Tongue (tissue), 2 donors: Measurements from ENCODE around the gene ABCD4. TPM values are rescaled to one million over a fixed set of nuclear protein-coding genes. Genes with fewer than 3 reads are reported as not detected.
"Not testable (repeated sequence)": the region's sequence is repeated elsewhere in the genome, so short reads cannot be mapped to it uniquely, and the experiment has no call there.

Experiments
- DNase-seq: peaks from one replicate; pipeline ENCODE4 v3.0.0-alpha.2; 2015
- total RNA-seq: library from RNA; depleted of rRNA; stranded (reverse); fragments of >200 nt; gene quantifications from one replicate; pipeline ENCODE4 v1.2.3, GENCODE V29; 2014

ABCD4 gene
- 29.0 TPM for total RNA-seq

- DNase-seq, result peak; percentile 96
Measured at GRCh38 chr14:74302634-74303569, at the start of gene ABCD4. Gene ABCD4 (minus strand): TSS chr14:74302934. CDS start chr14:74302912, 22 bp downstream.

DNA sequence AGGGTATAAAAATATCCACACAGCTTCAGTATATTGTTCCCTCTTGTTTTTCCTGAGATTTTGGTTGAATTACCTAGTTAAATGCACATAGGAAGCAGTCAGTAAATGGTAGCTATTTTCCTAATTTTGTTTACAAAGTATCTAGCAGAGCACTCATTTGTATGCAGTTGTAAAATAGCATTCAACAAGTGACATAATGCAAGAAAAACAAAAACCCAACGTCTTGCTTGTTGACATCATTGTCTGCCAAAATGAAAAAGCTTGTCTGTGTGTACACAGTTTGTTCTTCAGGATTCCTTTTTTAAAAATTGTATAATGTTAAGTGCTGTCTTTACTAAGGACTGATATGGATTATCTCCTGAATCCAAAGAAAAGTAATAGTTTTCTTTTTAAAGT, 48.2 kb upstream of the ABCD4 start:
- no peak for DNase-seq

GRCh38 chr14:74350211-74350927, 47.6 kb upstream of the ABCD4 start:
- DNase-seq, result no peak

GRCh38 chr14:74349757-74350156, 47.0 kb upstream of the ABCD4 start:
- no peak for DNase-seq

GRCh38 chr14:74348735-74349463, 46.2 kb upstream of the ABCD4 start:
- no peak for DNase-seq

DNA sequence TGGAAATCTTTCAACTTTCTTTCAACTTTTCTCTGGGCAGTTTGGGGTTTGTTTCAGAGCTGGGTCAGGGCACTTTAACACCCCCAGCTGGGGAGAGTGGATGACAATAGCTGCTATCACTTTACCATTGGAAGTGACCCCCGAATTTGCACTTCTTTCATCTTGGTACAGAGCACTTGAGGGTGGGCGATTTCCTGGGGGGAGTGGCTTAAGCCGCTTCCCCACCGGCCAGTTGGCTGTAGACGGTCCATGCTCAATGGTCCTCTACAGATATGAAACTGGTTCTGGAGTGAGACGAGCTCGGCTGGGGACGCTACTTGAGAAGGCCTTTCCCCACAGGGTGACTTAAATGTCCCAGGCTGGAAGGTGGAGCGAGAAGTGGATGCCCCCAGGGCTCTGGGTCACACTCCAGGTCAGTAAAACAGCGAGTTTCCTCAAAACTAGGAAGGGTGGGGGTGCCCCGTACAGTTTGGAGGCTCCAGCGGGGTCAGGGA, 45.6 kb upstream of the ABCD4 start, which contains the start of gene VRTN:
TSS of gene VRTN (plus strand) at position 231 of the 494 bp plus-strand sequence. CDS start 8,313 bp downstream, outside the sequence.
- DNase-seq, result no peak

DNA sequence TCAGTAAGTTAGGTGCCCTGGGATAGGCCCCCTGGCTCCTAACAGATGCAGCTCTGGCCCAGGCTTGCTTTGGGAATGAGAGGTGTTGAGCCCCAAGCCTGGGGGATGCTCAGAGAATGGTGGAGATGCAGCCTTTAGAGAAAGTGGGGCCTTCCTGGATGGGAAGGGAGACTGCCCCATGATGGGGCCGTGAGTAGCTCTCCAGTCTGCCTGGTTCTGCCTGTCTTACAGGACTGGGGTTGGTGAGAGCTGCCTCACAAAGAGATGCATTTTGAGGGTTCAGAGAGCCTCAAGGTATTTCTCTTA, 45.0 kb upstream of the ABCD4 start:
- DNase-seq, result no peak

- no peak for DNase-seq
Measured at GRCh38 chr14:74347097-74347794, 44.5 kb upstream of the ABCD4 start.

DNA sequence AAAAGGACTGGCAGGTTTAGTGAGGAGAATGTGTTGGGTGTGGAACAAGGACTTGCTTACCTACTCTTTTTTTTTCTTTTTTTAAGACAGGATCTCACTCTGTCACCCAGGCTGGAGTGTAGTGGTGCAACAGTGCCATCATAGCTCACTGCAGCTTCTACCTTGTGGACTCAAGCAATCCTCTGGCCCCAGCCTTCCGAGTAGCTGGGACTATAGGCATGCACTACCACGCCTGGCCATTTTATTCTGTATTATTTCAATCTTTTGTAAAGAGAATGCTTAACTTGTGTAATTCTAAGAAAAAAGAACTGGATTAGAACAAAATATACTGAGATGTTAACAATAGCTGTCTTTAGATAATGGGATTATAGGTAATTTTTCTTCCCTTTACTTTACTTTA, 43.6 kb upstream of the ABCD4 start:
- DNase-seq, result no peak

DNA sequence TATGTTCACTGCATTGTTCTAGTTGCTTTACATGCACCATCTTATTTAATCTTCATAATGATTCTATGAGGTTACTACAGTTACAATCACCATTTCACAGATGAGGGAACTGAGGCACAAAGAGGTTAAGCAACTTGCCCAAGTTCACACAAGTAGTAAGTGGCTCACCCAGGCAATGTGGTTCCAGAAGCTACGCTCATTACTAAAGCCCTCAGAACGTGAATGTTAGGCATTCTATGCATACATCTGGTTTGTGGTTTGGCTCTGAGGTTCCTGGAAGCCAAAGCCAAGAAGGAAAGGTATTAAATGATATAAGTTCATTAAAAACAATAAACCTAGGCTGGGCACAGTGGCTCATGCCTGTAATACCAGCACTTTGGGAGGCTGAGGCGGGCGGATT, 31.2 kb upstream of the ABCD4 start:
- DNase-seq, result no peak

DNA sequence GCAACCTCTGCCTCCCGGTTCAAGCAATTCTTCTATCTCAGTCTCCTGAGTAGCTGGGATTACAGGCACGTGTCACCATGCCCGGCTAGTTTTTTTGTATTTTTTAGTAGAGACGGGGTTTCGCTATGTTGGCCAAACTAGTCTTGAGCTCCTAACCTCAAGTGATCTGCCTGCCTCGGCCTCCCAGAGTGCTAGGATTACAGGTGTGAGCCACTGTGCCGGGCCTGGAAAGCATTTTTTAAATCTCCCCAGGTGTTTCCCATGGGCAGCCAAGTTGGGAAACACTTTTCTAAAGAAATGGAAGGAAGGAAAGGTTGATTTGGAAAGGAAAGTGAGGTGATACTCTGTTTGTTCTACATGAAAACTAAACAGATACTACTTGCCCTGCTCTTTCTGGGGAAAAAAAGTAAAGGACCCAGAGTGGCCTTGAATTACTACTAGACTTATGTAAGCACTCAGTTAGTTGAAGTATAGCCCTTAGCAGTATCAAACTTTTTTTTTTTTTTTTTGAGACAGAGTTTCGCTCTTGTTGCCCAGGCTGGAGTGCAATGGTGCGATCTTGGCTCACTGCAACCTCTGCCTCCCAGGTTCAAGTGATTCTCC, 27.3 kb upstream of the ABCD4 start:
- not testable (repeated sequence) for DNase-seq

- DNase-seq, result peak; percentile 83
Measured at GRCh38 chr14:74326369-74327152, 23.8 kb upstream of the ABCD4 start.

GRCh38 chr14:74325446-74325845, 22.7 kb upstream of the ABCD4 start:
- no peak for DNase-seq

- DNase-seq, result peak; percentile 50
Measured at GRCh38 chr14:74324931-74325361, 22.2 kb upstream of the ABCD4 start.

- no peak for DNase-seq
Measured at GRCh38 chr14:74314576-74314975, 11.8 kb upstream of the ABCD4 start.

DNA sequence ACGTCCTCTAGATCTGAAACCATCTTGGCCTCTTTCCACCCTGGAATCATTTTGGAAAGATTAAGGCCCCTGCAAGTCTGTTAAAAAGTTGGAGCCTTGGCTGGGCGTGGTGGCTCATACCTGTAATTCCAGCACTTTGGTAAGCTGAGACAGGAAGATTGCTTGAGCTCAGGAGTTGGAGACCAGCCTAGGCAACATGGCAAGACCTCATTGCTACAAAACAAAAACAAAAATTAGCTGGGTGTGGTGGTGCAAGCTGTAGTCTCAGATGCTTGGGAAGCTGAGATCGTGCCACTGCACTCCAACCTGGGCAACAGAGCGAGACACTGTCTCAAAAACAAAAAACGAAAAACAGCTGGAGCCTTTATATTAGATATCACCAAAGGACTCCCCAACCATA, 10.9 kb upstream of the ABCD4 start:
- DNase-seq, result no peak

DNA sequence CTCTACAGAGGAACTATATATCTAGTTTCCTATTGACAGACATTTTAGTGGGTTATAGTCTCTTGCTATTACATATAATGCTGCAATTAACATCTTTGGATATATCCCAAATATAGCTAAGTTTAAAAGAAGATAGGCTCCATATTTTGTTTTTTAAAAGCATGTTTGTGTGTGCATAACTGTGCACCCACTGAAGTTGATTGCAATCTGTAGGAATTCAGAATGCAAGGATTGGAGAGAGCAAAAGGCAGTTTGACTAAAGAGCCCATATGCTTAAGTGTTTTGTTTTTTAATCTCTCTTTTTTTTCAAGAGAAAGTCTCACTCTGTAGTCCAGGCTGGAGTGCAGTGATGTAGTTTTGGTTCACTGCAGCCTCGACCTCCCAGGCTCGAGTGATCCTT, 9.4 kb upstream of the ABCD4 start:
- no peak for DNase-seq

GRCh38 chr14:74309125-74310022, 6.6 kb upstream of the ABCD4 start:
- DNase-seq, result no peak

- DNase-seq, result no peak
Measured at GRCh38 chr14:74308695-74309094, 6.0 kb upstream of the ABCD4 start.
